ENCODE data around the gene RBM43. TPM values are rescaled to one million over a fixed set of nuclear protein-coding genes. Genes with fewer than 3 reads are reported as not detected.

RBM43 gene
- total and polyA plus RNA-seq, 2 donors = 8.1 to 14.7 TPM

- Histone ChIP-seq H3K4me1 (ENCODE audit: insufficient read depth) (no peaks in the 10 kb centered on the region), H3K4me3 (ENCODE audit: low read depth, low read length) (no peak overlapping the region), H3K27ac (ENCODE audit: low read depth) (no peak overlapping the region), H3K36me3 (ENCODE audit: insufficient read depth) (no peaks in the 10 kb centered on the region)
- DNase-seq (ENCODE audit: extremely low spot score) = no peak
- WGBS = 91% methylated on average over 2 of the region's 2 CpGs
Observed at GRCh38 chr2:151230627-151231140, 31.0 kb downstream of the RBM43 start.

GRCh38 chr2:151228847-151229512, 32.7 kb downstream of the RBM43 start:
- H3K27ac ChIP-seq (ENCODE audit: low read depth) = no peak overlapping the region
- H3K36me3 ChIP-seq (ENCODE audit: insufficient read depth) = no peaks in the 10 kb centered on the region
- DNase-seq (ENCODE audit: extremely low spot score) = no peak
- no peaks in the 10 kb centered on the region for H3K4me1 ChIP-seq (ENCODE audit: insufficient read depth)
- no peak overlapping the region for H3K4me3 ChIP-seq (ENCODE audit: low read depth, low read length)

GRCh38 chr2:151217343-151217742, 44.3 kb downstream of the RBM43 start:
- no peak for DNase-seq (ENCODE audit: extremely low spot score)
- no peak overlapping the region for H3K27ac ChIP-seq (ENCODE audit: low read depth)
- no peak overlapping the region for H3K4me3 ChIP-seq (ENCODE audit: low read depth, low read length)
- H3K4me1 ChIP-seq (ENCODE audit: insufficient read depth) = no peaks in the 10 kb centered on the region
- whole genome bisulfite sequencing = 74% methylated on average over 3 of the region's 3 CpGs
- H3K36me3 ChIP-seq (ENCODE audit: insufficient read depth) = no peaks in the 10 kb centered on the region

GRCh38 chr2:151207100-151207499, 54.6 kb downstream of the RBM43 start:
- no peak for DNase-seq (ENCODE audit: extremely low spot score)
- WGBS = 92% methylated on average over 3 of the region's 3 CpGs
- no peak overlapping the region for H3K27ac ChIP-seq (ENCODE audit: low read depth)
- no peak overlapping the region for H3K4me3 ChIP-seq (ENCODE audit: low read depth, low read length)
- no peaks in the 10 kb centered on the region for H3K36me3 ChIP-seq (ENCODE audit: insufficient read depth)
- H3K4me1 ChIP-seq (ENCODE audit: insufficient read depth) = no peaks in the 10 kb centered on the region

- 77% methylated on average over 4 of the region's 4 CpGs for WGBS
- H3K4me3 ChIP-seq (ENCODE audit: low read depth, low read length) = no peak overlapping the region
- H3K27ac ChIP-seq (ENCODE audit: low read depth) = no peak overlapping the region
Observed at GRCh38 chr2:151206446-151206968, 55.2 kb downstream of the RBM43 start.

GRCh38 chr2:151205571-151205970, 56.1 kb downstream of the RBM43 start:
- Histone ChIP-seq H3K27ac (ENCODE audit: low read depth) (no peak overlapping the region), H3K4me3 (ENCODE audit: low read depth, low read length) (no peak overlapping the region), H3K4me1 (ENCODE audit: insufficient read depth) (no peaks in the 10 kb centered on the region), H3K36me3 (ENCODE audit: insufficient read depth) (no peaks in the 10 kb centered on the region)
- no peak for DNase-seq (ENCODE audit: extremely low spot score)
- WGBS = 70% methylated on average over 3 of the region's 3 CpGs

More at GRCh38 chr2:151206446-151206968, 55.2 kb downstream of the RBM43 start:
- no peaks in the 10 kb centered on the region for H3K4me1 ChIP-seq (ENCODE audit: insufficient read depth)
- no peak for DNase-seq (ENCODE audit: extremely low spot score)
- H3K36me3 ChIP-seq (ENCODE audit: insufficient read depth) = no peaks in the 10 kb centered on the region

- Histone ChIP-seq H3K27ac (ENCODE audit: low read depth) (no peak overlapping the region), H3K4me3 (ENCODE audit: low read depth, low read length) (no peak overlapping the region), H3K4me1 (ENCODE audit: insufficient read depth) (no peaks in the 10 kb centered on the region), H3K36me3 (ENCODE audit: insufficient read depth) (no peaks in the 10 kb centered on the region)
- 73% methylated on average over 3 of the region's 3 CpGs for WGBS
- DNase-seq (ENCODE audit: extremely low spot score) = no peak
Observed at GRCh38 chr2:151204756-151205155, 56.9 kb downstream of the RBM43 start.

GRCh38 chr2:151200844-151201243, 60.8 kb downstream of the RBM43 start:
- Histone ChIP-seq H3K4me1 (ENCODE audit: insufficient read depth) (no peaks in the 10 kb centered on the region), H3K27ac (ENCODE audit: low read depth) (no peak overlapping the region), H3K36me3 (ENCODE audit: insufficient read depth) (no peaks in the 10 kb centered on the region), H3K4me3 (ENCODE audit: low read depth, low read length) (no peak overlapping the region)
- no peak for DNase-seq (ENCODE audit: extremely low spot score)
- 51% methylated on average over 2 of the region's 2 CpGs for WGBS

- H3K27ac ChIP-seq (ENCODE audit: low read depth) = no peak overlapping the region
- no peak for DNase-seq (ENCODE audit: extremely low spot score)
- H3K36me3 ChIP-seq (ENCODE audit: insufficient read depth) = no peaks in the 10 kb centered on the region
- H3K4me1 ChIP-seq (ENCODE audit: insufficient read depth) = no peaks in the 10 kb centered on the region
- no peak overlapping the region for H3K4me3 ChIP-seq (ENCODE audit: low read depth, low read length)
- WGBS = 71% methylated on average over 5 of the region's 5 CpGs
Observed at GRCh38 chr2:151200277-151200676, 61.4 kb downstream of the RBM43 start.

GRCh38 chr2:151198645-151199044, 63.0 kb downstream of the RBM43 start:
- 95% methylated on average over 2 of the region's 2 CpGs for WGBS
- Histone ChIP-seq H3K4me3 (ENCODE audit: low read depth, low read length) (no peak overlapping the region), H3K36me3 (ENCODE audit: insufficient read depth) (no peaks in the 10 kb centered on the region), H3K27ac (ENCODE audit: low read depth) (no peak overlapping the region), H3K4me1 (ENCODE audit: insufficient read depth) (no peaks in the 10 kb centered on the region)
- DNase-seq (ENCODE audit: extremely low spot score) = no peak

Other genes starting within 250 kb of the RBM43 start
- gene NMI, start 27.8 kb upstream of the RBM43 start, total RNA-seq = 21.3 TPM
- gene NMI, start 27.8 kb upstream of the RBM43 start, polyA plus RNA-seq = 15.9 TPM
- gene TNFAIP6, start 95.7 kb upstream of the RBM43 start, total RNA-seq = 34.1 TPM
- 1.7 TPM for gene TNFAIP6, start 95.7 kb upstream of the RBM43 start, polyA plus RNA-seq
- 108 TPM for gene RIF1, start 148.0 kb upstream of the RBM43 start, total RNA-seq
- gene RIF1, start 148.0 kb upstream of the RBM43 start, polyA plus RNA-seq = 6.3 TPM